ENCODE measurements around the gene ADAMTS2.

Gene ADAMTS2

DNA sequence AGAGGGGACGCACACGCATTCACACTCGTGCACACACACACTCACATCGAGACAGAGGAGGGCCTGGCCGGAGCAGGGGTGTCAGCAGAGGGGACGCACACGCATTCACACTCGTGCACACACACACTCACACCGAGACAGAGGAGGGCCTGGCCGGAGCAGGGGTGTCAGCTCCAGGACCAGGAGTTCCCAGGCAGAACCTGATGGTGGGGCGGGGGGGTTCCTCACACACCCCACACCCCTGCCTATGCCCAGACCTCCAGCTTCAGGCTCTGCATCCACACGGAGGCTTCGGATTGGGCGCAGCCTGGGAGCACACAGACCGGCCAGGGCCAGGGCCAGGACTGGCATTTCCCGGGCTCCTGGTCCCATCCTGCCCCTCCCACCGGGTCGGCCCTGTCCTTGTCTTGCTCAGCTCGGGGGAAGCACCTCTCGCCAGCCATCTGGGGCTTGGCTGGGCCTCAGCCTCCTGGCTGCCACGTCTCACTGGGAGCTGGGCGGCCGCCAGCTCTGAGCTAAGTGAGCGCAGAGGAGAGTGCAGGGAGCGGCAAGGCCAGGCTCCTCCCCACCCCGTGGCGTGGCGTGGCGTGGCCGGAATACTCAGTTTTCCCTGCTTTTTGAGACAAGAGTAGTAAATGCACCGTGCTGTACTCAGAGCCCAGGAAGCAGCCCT is 31.3 kb downstream of the ADAMTS2 start:
- DNase-seq = peak in 51 of 58 donors; percentile 4 to 69 (median 32)

GRCh38 chr5:179312557-179313235 is 32.6 kb downstream of the ADAMTS2 start:
- no peak for DNase-seq

DNA sequence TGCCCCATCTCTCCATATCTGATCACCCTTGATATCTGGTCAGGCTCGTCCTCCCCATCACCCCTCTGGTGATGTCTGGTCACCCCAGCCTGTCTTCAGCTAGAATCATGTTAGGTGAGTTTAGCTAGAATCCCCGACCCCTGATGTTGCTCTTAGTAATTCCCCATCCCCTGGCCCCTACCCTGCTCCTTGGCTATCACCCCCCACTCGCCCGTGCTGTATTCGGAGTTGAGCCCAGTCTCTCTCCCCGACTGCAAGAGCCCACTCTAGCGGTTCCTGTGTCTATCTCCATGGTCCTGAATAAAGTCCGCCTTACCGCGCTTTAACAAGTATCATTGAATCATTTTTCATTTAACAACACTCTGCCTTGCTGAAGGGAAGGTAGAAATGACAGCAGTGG is 33.7 kb downstream of the ADAMTS2 start:
- no peak for DNase-seq

DNA sequence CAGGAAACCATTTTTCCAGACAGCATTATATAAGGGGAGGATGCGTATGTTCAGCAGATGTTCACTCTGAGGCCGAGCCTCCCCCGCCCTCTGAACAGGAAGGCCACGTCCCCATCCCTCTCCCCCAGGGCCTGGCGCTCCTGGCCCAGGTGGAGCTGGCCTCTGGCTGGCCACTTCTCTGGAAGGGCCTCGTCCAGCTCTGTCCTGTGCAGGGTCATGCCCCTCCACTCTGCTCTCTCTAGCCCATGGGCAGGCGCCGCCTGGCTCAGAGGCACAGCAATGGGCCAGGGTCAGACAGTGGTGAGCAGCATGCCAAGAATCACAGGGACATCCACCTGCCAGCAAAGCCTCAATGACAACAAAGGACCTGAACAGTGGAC is 34.2 kb downstream of the ADAMTS2 start:
- no peak for DNase-seq

DNA sequence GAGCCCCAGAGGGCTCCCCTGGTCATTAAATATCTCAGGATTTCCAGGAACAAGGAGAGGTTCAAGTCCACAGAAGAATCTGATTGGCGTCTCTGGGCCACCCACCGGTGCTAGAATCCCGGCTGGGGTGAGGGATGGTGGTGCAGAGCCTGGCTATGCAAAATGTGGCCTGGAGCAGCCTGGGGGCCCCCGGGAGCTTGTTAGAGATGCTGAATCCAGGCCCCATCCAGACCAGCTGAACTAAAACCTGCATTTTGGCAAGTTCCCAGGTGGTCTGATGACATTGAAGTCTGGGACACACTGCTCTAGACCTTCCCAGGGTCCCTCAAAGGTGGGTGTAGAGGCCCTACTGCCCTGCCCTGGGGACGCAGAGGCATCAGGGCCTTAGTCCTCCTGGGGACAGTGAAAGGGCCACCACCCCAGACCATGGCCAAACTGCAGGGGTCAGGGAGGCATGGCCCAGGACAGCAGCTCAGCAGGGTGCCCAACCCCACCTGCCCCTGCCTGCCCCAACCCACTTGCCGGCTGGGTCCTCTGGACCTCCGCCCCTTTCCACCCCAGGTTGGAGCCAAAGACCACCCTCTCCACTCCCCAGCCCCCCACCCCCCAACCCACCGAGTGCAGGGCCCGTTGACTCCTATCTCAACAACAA is 34.7 kb downstream of the ADAMTS2 start:
- no peak for DNase-seq

DNA sequence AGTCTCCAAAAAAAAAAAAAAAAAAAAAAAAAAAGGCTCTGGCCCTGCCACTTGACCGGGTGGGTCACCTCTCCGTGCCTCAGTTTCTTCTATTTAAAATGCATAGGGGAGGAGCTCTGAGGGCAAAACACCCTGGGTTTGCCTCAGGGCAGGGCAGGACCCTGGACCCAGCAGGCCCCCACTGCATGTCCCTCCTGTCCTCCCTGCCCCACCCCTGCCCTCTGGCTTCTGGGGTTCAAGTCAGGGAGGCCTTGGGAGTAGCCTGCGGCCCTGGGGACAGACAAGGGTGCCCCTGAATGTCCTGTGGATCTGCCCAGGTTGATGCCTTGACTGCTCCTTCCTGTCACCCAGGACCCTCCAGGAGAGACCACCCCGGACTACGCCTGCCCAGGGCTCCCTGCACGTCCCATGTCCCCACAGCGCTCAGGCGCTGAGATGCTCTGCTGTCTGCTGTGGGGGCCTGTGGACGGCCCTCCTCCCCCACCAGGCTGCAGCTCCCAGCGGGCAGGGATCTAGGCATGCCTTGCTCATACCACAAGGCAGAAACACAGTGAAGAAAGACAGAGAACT is 35.4 kb downstream of the ADAMTS2 start:
- DNase-seq = no peak

DNA sequence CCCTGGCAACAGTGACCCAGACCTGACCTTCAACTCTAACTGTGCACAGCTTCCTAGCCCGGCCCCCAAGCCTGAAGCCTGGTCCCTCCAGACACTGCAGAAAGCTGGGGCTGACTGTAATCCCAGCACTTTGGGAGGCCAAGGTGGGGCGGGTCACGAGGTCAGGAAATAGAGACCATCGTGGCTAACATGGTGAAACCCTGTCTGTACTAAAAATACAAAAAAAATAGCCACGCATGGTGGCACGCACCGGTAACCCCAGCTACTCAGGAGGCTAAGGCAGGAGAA is 35.9 kb downstream of the ADAMTS2 start:
- DNase-seq = no peak

DNA sequence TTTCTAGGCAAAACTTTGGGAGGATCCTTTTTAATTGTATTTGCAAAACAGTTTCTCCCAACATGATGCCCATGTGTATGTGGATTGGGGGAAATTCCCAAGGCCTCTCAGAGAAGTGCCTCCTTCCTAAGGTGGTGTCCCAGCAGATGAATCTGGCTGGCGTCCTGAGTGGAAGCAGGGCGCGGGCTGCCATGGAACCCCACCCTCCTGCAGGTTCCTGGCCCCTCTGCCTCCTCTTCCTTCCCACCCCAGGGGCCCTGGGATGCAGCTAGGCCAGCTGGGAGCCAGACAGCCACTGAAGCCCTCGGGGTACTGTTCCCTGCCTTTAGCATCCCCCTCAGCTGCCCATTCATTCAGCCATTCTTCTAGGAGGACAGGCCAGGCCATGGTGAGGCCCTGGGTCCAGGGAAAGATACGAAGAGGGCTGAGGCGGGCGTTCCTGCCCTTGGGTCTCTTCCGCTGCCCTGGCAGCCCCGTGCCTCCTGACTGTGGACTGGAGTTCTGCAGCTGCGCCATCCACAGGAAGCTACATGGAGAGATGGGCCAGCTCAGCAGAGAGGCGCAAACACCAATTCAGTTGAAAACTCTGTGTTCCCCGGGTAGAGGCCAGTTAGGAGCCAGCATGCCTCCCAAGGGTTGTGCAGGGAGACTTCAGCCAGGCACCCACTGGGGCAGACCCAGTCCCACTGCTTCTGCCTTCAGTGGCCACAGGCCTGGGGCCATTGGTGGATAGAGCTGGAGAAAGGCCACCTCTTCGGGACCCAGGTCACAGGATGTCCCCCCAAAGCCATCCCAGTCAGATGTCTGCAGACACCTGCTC is 36.5 kb downstream of the ADAMTS2 start:
- no peak for DNase-seq

DNA sequence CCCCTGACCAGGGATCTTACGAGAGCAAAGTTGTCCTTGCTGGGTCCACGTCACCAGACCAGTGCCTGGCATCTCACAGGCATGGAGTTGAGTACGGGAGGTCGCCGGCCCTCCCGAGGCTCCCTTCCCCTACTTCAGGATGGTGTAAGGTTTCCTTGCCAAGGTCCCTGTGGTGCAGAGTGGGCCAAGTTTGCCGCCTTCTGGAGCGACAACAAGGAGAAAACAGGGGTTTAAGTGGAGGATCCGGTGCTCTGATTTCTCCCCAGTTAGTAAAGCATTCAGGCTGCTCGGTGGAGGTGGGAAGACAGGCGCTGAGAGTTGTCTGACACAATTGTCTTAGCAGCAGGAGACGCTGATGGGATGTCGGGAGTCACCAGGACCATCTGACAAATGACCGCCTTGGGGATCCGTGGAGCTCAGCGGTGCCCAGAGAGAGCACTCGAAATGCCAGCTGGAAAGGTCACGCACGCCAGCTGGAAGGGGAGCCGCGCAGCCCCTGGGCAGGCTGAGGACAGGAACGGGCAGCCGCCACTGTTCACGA is 37.3 kb downstream of the ADAMTS2 start:
- DNase-seq = no peak

- DNase-seq = no peak
These were observed 38.1 kb downstream of the ADAMTS2 start for GRCh38 chr5:179307013-179307800.

DNA sequence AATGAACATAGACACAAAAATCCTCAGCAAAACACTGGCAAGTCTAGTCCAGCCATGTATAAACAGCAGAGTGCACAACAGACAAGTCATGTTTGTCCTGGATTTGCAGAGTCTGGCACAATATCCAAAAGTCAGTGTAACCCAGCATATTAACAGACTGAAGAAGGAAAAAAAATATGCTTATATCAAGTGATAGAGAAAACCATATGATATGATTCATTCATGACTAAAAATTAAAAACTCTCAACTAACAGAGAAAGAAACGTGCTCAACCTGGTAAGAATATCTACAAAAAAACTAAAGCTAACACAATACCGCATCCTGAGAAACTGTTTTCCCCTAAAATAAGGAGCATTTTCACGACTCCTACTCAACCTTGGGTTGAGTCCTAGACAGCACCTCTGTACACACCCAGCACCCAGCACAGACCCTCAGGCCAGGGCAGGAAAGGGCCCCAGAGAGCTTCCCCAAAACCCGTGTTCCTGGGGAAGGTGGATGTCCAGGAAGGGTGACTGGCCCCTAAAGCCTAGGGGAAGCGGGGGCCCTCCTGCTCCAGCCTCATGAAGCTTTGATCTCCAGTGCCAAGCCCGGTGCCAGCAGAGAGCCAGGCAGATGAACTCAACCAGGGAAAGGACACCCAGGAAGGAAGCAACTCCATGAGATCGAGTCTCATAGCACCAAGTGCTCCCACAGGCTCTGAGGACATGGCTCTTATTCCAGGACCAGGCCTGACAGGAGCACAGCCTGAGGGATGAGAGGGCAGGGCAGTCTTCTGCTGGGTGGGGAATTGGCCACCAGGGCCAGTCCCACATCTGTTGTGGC is 38.9 kb downstream of the ADAMTS2 start:
- no peak for DNase-seq

- no peak for DNase-seq
These were observed 40.4 kb downstream of the ADAMTS2 start for GRCh38 chr5:179304871-179305270.

GRCh38 chr5:179304466-179304865 is 40.8 kb downstream of the ADAMTS2 start:
- no peak for DNase-seq

GRCh38 chr5:179303451-179304200 is 41.6 kb downstream of the ADAMTS2 start:
- no peak for DNase-seq

DNA sequence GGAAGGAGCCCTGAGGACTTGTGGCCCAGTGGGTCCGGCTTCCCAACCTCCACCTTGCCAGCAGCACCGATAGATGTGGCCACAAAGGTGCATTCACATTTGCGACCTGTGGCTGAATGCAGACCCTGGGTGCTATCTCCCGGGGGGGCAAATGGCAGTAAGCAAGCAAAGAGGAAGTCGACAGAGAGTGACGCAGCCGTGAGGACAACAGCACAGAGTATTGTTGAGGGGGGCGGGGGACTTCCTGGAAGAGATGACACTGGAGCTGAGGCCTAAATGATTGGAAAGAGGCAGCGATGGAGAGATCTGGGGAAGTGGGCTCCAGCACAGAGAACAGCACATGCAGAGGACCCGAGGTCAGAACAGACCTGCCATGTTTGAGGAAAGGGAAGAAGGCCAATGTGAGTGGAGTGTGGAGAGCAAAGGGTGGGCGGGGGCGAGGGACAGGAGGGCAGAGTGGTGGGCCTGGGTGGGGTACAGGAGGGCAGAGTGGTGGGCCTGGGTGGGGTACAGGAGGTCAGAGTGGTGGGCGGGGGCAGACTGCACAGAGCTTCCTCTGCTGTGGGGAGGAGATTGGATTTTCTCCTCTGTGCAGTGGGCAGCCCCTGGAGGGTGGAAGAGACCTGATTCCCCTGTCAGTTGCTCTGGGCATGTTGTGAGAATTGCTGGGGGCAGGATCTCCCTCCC is 42.6 kb downstream of the ADAMTS2 start:
- no peak for DNase-seq

DNA sequence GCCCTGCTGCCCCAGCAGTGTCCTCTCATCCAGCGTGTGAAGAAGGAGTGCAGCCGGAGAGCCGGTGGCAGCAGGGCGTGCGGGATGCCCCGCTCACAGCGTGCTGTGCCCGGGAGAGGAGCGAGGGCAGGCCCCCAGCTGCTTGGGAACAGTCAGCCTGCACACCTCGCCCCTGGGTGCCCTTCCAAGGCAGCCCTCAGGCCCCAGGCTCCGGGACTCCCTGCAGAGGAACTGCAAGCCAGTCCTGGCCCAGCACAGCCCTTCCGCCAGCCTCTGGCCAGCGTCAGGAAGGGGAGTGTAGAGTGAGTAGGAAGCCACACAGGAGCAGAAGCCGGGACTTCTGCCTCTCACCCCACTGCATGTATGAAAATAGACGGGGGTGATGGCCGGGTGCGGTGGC is 43.5 kb downstream of the ADAMTS2 start:
- DNase-seq = no peak

GRCh38 chr5:179301376-179301775 is 43.9 kb downstream of the ADAMTS2 start:
- no peak for DNase-seq

DNA sequence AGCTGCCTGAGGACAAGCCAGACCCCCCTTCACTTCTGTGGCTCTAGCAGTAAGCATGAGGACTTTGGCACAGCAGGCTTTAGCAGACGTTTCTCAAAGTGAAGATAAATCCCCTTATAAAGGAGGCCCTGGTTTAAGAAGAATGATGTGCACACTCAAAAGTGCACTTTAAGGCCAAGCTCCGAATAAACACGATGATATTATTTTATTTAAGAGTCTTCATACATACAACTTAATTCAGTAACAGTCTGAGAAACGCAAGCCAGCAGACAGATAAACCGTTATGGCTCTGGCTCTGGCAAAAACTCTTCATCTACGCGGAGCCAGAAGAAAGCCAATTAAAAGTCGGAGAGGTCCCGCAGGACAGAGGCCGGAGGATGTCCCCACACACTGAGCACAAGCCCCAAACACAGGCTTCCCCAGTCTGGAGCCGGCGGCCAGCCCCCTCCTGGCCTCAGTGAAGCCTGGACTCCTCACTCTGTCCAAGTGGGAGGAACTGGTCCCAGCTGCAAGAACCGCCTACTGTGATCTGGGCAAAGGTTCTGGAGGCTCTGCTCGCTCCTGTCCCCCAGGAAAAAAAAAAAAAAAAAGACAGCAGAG is 44.6 kb downstream of the ADAMTS2 start:
- no peak for DNase-seq

Data from anterior cingulate cortex (tissue), 58 donors.